Fibroblast of skin of back (primary cell): ENCODE data around the gene SETD1A.
"Not testable (repeated sequence)": the region's sequence is repeated elsewhere in the genome, so short reads cannot be mapped to it uniquely, and the experiment has no call there.

Experiments used
- DNase-seq: peaks from one replicate; pipeline ENCODE4 v3.0.0-alpha.2; 2013

SETD1A gene

DNA sequence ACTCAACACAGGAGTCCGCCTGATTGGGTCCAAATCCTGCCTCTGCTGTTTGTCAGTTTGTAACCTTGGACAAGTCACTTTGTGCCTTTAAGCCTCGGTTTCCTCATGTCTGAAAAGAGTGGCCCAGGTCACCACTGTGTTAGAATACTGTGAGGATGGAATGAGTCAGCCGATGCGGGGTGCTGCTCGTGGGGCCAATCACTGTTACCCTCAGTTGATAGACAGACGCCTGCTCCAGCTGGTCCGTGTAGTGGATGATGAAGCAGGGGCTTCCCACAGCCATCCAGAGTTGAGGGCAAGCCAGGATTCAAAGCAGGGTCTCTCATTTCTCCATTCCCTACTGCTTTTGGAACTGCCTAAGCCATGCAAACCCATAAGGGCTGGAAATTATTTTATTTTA, 28.4 kb upstream of the SETD1A start:
- no peak for DNase-seq

DNA sequence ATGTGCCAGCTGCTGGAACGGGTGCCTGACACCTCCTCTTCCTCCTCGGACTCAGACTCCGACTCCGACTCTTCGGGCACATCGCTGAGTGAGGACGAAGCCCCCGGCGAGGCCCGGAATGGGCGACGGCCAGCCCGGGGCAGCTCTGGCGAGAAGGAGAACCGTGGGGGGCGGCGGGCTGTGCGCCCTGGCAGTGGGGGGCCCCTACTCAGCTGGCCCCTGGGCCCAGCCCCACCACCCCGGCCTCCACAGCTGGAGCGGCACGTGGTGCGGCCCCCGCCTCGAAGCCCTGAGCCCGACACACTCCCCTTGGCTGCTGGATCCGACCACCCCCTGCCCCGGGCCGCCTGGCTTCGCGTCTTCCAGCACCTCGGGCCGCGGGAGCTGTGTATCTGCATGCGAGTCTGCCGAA, 27.4 kb upstream of the SETD1A start:
- DNase-seq, result no peak

DNA sequence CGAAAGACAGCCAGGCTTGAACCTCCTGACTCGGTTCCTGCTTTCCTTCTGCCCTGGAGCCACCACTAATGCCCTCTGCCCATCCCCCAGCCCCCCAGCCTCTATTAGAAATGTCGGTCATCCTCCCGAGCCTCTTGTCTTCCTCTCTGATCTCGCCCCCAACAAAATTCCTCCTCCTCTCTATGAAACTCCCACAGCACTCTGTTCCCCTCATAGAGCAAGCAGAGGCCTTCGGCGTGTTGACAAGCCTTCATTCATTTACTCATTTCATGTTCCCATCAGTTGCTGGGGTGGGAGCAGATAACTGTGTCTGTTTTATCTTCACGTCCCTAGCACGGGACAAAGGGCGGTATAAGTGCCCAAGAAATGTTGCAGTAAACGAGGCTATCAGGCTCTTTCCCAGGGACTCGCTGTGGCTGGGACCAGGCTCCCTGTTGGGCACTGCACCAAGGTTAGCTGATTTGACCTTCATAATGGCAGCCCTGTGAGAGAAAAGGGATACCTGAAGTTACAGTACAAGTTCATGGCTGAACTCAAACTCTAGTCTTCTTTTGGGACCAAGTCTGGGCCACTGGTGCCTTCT, 26.4 kb upstream of the SETD1A start:
- DNase-seq, result no peak

DNA sequence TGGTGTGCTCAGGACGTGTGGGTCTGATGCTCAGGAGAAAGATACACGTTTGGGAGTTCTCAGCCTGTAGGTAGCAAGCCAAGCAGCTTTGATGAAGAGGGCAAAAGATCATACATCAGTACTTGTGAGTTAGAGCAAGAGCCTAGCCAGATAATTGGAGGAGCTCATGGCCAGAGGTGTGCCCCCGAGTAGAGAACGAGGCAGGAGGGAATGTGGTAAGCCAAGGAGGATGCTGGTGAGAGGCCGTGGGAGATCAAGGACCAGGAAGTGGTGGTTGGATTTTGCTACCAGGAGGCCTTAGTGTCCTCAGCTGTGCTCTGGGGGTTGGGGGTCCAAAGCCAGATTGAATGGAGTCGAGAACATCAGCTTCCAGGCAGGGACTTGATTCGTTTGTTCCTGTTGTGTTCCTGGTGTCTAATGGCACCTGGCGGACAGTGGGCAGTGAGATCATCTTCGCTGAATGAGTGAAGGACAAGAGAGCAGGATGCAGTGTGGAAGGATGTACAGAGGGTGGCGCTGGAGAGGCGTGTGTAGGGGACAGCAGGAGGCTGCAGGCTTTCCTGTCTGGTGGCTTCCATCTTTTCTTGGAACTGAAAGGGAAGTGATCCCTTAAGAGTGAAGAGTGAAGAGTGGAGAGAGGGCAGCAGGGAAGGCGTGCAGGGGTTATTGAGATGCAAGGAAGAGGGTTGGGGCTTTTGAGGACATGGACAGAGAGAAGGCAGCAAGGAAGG, 22.6 kb upstream of the SETD1A start:
- DNase-seq, result peak; percentile 34

DNA sequence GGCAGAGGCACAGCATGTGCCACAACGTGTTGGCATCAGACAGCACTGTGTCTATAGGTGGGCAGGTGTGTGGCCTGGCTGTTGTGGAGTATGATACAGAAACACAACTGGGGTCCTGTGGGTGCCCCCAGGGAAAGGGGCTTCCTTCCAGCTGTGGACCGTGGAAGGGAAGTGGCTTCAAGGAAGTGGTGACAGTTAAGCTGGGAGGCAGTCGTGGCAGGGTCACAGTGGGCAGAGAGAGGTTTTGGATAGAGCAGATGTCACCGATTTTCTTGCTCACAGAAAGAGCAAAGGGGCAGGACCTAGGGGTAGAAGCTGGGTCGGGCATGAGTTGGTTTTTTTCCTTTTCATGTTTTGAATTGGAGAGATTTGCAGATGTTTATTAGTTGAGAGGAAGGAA, 19.9 kb upstream of the SETD1A start:
- no peak for DNase-seq

DNA sequence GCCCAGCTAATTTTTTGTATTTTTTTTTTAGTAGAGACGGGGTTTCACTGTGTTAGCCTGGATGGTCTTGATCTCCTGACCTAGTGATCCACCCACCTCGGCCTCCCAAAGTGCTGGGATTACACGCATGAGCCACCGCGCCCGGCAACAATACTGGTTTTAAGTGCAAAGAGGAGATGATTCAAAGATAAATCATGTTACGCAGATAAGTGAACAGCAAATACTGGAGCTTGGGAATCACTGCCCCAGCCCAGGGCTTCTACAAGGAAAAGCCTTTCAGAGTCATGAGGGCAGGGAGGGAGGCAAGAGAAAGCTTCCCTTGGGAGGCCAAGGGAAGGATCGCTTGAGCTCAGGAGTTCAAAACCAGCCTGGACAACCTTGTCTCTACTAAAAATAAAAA, 18.0 kb upstream of the SETD1A start:
- not testable (repeated sequence) for DNase-seq

DNA sequence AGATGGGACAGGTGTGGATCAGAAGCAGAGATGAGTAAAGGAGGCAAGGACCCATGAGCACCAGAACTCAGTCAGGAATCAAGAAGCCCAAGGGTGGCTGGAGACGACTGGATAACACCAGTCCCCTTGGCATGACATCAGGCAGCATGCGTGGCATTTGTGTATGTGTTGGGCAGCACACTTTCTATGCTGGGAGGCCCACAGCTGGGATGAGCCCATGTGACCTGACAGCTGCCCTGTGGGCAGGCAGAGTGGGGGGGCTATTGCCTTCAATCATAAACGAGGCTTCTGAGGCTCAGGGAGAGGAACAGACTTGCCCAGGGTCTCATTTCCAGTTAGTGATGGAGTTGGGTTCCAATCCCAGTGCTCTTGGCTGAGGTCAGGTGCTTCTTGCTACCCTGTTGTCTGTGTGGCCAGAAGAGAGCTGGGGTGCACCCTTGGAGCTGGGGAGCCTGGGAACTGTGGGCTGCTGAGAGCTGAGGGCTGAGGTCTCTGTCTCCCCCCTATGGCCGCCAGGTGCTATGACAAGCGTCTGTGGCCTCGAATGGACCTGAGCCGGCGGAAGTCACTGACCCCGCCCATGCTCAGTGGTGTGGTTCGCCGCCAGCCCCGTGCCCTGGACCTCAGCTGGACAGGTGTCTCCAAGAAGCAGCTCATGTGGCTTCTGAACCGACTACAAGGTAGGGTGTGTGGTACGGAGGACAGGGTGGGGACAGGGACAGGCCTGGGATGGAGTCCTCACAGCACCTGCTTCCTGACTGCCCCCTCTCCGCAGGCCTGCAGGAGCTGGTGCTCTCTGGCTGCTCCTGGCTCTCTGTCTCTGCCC, 15.7 kb upstream of the SETD1A start:
- peak; percentile 62 for DNase-seq

DNA sequence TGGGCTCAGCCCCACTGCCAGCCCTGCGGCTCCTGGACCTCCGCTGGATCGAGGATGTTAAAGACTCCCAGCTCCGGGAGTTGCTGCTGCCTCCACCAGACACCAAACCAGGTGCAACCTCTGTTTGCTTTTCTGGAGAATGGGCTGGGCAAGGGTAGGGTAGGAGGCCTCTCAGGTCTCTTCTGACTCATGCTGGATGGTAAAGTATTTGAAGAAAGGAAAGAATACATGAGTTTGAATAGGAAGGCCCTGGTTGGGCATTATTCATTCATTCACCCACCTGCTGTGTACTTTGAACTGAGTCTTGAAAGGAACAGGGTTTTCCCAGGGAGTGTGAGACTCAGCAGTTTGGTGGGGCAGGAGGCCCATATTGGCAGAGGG, 15.1 kb upstream of the SETD1A start:
- no peak for DNase-seq

DNA sequence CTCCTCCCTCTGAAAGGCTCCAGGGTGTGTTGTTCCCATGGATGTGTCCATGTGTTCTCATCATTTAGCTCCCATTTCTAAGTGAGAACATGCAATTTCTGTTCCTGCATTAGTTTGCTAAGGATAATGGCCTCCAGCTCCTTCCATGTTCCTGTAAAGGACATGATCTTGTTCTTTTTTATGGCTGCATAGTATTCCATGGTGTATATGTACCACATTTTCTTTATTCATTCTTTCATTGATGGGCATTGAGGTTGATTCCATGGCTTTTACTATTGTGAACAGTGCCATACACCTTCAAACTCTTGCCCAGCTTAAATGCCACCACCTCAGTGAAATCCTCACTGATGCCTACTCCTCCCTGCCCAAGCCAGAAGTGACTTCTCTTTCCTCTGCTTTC, 13.2 kb upstream of the SETD1A start:
- DNase-seq, result no peak

DNA sequence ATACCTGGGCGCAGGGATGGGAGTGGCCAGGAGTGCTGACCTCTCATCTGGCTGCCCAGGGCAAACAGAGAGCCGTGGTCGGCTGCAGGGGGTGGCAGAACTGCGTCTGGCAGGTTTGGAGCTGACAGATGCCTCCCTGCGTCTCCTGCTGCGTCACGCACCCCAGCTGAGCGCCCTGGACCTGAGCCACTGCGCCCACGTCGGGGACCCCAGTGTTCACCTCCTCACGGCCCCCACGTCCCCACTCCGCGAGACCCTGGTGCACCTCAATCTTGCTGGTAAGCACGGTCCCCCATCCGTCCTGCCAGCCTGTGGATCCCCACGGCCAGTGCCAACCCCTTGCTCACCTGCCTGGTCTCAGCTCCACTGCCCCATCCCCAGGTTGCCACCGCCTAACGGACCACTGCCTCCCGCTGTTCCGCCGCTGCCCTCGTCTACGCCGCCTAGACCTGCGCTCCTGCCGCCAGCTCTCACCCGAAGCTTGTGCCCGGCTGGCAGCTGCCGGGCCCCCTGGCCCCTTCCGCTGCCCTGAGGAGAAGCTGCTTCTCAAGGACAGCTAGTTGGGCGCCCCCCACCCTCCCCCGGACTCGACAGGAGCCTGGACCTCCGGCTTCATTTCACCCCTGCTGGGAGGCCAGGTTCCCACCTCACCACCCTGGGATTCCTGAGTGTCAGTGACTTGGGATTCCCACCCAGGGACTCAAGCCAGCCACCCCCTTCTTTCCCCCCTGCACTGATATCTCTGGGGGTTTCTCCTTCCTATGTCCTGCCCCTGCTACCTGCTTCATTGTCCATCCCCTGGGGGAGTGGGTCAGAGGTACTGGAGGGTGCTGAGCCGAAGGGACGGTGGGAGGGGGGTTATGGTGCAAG, 10.6 kb upstream of the SETD1A start:
- DNase-seq, result no peak

DNA sequence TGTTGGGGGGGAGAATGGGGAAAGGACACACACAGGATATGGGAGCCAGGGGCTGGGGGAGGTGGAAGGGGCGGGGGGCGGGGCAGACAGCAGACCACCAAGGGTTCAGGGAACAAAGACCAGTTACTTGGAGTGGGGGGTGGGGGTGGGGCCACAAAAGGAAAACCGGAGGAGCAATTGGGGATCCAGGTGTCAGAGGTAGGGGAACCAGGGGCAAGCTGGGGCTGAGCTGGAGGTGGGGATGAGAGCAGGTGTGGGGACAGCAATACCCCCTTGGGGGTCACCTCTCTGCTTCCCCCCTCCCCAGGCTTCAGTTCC, 10.1 kb upstream of the SETD1A start:
- DNase-seq, result no peak

DNA sequence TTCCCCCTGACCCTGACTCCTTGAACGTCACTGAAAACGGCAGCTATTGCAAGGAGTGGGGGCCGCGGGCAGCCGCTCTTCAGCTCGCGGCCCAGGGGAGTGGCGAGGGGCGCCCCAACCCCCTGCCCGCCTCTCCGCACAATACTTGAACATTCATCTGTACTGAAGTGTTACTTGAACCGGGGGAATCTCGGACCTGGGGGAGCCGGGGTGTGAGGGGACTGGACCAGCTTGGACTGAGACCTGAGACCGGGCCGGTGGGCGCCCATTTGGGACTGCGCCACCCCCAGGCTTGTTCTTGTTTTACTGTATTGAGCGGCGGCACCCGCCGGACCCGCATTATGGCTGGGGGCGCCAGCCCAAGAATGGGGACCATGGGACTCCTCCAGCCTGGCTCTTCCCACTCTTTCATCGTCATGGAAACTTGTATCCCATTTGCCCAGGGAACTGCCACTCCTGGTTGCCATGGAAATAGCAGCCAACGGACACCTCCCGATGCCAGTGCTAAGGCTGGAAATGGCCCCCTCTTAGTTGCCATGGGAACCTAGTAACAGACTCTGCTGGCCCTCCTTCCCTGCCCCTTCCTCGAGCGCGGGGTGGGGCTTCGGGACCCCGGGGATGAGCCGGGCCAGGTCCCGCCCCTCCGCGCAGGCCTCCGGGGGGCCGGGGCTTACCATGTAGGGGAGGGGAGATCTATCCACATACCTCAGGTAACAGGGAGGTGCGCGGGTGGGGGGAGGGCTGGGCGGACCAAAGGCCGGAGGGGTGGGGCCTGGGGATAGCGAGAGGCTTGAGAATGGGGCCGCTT, 9.5 kb upstream of the SETD1A start:
- DNase-seq, result peak; percentile 97

DNA sequence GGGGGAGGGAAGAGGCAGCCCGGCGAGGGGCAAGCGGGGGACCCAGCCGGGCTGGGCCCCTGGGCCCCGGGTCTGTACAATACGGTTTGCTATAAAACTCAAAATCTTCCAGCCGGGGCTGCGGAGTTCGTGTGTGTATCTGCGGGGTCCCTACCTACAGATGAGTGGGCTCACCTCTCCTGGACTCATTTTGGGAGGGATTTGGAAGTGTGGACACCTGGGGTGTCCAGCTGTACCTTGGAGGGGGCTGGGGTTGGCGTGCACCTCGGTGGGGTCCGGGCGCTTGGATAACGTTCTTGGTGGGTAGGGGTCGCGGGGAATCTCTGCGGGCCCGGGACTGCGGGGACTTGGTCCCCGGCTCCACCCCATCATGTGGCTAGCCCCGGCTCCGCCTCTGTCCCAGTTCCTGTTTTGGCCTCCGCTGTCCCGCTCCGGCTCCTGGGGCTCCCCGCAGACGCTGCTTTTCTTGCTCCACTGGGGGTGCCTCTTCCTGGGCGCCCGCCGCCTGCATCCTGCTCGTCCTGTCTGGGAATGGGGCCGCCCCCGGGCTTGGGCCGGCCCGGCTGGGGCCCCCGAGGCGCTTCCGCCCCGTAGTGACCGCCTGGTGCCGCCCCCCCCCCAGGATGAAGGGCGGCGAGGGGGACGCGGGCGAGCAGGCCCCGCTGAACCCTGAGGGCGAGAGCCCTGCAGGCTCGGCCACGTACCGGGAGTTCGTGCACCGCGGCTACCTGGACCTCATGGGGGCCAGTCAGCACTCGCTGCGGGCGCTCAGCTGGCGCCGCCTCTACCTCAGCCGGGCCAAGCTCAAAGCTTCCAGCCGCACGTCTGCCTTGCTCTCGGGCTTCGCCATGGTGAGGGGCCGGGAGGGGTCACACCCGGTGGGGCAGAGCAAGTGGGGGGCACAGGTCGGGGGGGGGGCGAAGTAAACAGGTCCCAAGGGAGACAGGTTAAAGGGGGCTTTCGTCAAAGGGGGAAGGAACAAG, 8.6 kb upstream of the SETD1A start, which contains the start of gene ORAI3:
Gene ORAI3, plus strand, starts transcription at position 402 of the 983 bp plus-strand sequence. Its CDS starts 222 bp downstream, at position 624.
- DNase-seq, result peak; percentile 47

DNA sequence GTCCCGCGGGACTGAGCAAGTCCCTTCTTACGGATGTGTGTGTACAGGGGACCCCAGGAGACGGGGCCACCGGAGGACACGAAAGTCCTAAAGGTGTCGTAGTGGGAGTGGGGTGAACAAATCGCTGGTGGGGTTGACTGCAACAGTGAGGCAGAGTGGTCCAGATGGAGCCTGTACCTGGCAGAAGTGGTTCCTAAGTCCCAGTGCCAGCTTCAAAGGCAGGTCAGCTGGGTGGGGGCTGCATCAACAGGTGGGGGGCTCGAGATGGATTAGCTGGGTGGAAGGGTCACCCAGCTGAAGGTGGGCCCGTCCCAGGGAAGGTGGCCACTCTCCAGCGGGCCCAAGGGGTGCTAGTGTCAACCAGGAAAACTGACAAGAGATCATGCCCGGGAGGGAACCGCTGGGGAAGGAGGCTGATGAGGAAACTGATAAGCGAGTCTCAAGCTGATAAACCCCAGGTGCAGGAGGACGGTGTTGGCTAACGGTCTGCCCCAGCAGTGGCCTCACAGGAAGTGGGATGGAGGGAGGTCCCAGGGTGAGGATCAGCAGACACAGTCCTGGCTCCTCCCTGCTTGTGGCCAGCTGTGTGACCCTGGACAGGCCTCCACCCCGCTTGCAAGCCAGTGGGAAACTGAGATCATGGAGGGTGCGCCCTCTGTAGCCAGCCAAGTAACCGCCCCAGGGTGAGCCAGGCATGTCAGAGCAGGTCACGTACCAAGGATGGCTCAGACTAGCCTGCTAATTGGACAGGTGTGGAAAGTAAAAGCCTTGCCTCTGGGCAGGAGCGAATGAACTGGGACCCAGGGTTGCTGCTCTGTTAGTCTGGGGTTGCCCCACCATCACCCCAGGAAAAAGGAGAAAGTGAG, 7.7 kb upstream of the SETD1A start:
- peak; percentile 45 for DNase-seq

DNA sequence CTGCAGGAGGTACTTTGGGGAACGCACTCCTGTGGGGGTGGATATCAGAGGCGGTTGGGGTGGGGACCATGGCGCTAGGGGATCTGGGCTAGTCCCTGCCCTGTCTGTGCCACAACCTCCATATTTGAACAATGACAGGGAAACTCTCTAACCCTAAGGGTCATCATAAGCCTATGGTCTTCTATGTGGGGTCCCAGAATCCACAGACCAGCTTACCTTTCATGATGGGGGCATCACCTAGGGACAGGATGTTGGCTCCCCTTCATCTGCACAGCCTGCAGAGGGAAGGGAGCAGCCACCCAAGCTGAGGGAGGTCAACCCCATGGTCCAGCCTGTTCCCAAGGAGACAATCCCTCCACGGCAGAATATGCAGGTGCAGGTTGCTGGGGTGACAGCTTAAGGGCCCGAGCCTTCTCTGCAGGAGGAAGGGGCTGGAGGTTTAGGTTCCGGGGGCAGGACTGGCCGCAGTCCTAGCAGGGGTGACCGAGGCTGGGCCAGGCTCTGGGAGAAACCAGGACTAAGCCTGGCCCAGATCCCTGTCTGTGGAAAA, 7.0 kb upstream of the SETD1A start:
- no peak for DNase-seq

DNA sequence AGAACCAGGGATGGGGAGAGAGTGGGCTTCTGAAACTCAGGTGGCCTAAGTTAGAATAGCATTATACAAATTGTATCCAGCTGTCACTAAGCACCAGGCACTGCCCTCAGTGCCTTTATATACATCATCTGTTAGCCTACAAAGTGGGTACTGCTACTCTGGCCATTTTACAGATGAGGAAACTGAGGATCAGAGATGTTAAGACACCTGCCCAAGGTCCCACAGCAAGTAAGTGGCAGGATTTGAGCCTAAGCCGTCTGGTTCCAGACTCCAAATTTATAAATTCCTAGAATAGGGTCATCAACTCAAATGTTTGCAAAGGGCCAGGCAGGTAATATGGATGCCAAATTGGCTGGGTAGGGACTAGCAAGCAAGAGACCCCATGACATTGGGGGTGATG, 6.4 kb upstream of the SETD1A start:
- DNase-seq, result no peak

DNA sequence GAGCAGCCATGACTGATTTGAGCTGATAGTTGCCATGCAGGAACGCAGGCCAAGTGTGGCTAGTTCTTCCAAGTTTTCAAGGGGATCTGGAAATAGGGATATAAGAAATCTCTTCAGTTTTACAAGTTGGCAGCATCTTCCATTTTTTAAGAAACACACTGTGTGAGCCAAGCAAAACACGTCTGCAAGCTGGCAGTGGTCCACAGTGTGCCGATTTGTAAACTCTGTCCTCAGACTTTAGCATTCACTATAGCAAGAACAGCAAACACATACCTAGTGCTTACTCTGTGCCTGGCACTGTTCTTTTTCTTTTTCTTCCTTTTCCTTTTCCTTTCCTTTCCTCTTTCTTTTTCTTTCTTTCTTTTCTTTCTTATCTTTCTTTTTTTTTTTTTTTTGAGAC, 5.8 kb upstream of the SETD1A start:
- DNase-seq, result no peak

DNA sequence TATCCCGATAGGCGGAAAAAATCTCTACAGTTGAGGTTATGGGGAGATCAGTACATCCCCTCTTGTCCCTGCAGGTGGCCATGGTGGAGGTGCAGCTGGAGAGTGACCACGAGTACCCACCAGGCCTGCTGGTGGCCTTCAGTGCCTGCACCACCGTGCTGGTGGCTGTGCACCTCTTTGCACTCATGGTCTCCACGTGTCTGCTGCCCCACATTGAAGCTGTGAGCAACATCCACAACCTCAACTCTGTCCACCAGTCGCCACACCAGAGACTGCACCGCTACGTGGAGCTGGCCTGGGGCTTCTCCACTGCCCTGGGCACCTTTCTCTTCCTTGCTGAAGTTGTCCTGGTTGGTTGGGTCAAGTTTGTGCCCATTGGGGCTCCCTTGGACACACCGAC, 4.4 kb upstream of the SETD1A start:
- DNase-seq, result no peak

DNA sequence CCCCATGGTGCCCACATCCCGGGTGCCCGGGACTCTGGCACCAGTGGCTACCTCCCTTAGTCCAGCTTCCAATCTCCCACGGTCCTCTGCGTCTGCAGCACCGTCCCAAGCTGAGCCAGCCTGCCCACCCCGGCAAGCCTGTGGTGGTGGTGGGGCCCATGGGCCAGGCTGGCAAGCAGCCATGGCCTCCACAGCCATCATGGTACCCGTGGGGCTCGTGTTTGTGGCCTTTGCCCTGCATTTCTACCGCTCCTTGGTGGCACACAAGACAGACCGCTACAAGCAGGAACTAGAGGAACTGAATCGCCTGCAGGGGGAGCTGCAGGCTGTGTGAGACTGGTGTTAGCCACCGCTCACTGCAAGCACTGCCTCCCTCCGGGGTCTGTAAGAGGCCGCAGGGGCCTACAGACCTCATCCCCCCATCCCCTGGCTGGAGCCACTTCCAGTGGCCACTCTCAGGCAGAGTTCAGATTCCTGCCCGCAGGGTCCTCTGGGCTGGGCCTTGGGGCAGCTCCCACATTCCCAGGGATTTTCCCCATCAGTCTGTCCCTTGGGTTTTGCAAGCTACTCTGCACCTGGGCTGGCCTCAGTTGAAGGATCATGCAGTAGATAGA, 3.9 kb upstream of the SETD1A start:
- peak; percentile 74 for DNase-seq
